ENCODE results near the gene DYNC1I1.

Gene DYNC1I1

DNA sequence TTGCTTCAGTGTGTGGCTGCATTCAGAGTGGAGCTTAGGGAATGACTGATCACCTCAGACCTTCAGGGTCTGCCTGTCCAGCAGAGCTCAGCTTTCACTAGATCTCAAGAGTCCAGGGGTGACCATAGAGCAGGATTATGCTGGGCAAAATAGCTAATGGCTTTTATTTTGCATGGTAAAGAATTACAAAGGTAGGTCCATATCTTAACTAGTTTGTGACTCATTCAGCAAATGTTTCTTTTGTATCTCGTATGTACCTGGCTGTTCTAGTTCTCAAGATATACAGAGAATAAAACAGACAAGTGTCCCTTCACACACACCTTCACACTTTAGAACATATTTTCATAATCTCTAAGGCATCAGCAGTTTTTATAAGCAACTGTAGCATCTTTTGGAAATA, 180.5 kb downstream of the DYNC1I1 start:
- in situ Hi-C loops (cut with HindIII; ENCODE audit: low pct_ligation_motif_present, low sequenced_read_pairs), result no loop called here
- no peaks in the 10 kb centered on the region for H3K36me3 ChIP-seq (replicated peaks)
- no peaks in the 10 kb centered on the region for H3K27me3 ChIP-seq (replicated peaks)
- no peak overlapping the region for H3K27ac ChIP-seq
- TF ChIP-seq, protein P1, sequence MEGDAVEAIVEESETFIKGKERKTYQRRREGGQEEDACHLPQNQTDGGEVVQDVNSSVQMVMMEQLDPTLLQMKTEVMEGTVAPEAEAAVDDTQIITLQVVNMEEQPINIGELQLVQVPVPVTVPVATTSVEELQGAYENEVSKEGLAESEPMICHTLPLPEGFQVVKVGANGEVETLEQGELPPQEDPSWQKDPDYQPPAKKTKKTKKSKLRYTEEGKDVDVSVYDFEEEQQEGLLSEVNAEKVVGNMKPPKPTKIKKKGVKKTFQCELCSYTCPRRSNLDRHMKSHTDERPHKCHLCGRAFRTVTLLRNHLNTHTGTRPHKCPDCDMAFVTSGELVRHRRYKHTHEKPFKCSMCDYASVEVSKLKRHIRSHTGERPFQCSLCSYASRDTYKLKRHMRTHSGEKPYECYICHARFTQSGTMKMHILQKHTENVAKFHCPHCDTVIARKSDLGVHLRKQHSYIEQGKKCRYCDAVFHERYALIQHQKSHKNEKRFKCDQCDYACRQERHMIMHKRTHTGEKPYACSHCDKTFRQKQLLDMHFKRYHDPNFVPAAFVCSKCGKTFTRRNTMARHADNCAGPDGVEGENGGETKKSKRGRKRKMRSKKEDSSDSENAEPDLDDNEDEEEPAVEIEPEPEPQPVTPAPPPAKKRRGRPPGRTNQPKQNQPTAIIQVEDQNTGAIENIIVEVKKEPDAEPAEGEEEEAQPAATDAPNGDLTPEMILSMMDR (IDR thresholded peaks at IDR 0.05; ENCODE audit: low read depth, low read length, missing control alignments), result no peak
- DNase-seq, result no peak
- no peak overlapping the region for H3K4me3 ChIP-seq (ENCODE audit: low read depth, low read length)

DNA sequence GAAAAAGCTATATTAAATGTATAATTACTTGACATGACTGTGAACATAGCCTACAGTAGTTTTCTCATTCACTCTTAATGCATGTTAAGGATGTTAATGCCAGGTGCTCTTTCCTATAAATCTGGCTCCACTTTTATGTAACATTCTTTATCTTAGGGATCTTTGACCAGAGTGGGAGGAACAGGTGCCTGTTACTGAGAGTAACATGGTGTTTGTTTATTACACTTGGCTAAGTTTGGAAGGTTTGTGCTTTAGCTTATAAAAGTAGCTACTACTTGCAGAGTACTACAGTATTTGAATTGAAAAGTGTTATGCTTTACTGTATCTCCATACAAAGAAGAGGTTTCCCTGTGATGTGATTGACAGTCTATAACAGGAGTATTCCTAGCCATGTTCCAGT, 183.4 kb downstream of the DYNC1I1 start:
- DNase-seq, result no peak
- no peak overlapping the region for H3K27ac ChIP-seq
- no peaks in the 10 kb centered on the region for H3K27me3 ChIP-seq (replicated peaks)

DNA sequence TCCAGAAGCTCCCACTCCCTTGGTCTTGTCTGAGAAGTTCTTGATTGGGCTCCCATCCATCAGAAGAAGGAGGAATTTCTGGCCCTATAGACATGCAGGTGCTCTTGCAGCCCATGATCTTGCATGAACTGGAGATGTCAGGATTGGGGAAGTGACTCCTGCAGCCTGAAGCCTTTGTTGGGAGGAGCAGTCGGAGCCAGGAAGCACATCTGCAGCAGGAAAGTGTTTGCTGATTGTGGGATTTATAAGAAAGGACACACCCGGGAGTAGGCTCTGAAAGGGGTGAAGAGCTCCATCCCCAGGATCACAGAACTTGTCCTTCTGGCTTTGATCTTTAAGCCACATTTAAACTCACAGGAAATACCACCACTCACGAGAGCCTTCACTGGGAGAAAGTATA, 185.2 kb downstream of the DYNC1I1 start:
- H3K36me3 ChIP-seq (replicated peaks), result no peaks in the 10 kb centered on the region

More for the DNA sequence above, 183.4 kb downstream of the DYNC1I1 start:
- Histone ChIP-seq H3K4me3 (ENCODE audit: low read depth, low read length) (no peak overlapping the region), H3K36me3 (replicated peaks) (no peaks in the 10 kb centered on the region)
- TF ChIP-seq, protein P1 (IDR thresholded peaks at IDR 0.05; ENCODE audit: low read depth, low read length, missing control alignments), result no peak
- in situ Hi-C loops (cut with HindIII; ENCODE audit: low pct_ligation_motif_present, low sequenced_read_pairs), result no loop called here

DNA sequence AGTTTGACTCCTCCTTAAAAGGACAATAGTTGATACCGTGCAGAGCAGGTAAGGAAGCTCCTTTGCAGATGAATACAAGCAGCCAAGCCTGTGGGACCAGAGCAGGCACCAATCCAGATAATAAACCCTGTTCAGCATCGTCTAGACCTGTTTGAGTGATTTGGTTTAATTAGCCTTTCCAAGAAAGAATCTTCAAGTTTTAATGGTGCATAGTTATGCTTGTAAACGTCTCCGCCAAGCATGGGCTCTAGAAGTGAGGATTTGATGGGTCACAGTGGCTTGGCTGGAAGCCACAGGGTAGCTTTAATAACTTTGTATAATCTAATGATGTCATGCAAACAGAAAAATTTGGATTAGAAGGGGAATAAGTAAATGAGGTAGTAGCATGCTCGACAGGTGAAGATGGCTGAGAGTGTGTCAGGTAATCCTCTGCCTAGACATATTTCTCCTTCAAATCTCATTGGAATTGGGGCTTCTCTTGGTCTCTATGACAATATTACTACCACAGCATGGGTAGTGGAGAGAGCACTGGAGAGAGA, 188.4 kb downstream of the DYNC1I1 start:
- in situ Hi-C loops (cut with HindIII; ENCODE audit: low pct_ligation_motif_present, low sequenced_read_pairs), result no loop called here
- no peak for DNase-seq
- TF ChIP-seq, protein P1 (IDR thresholded peaks at IDR 0.05; ENCODE audit: low read depth, low read length, missing control alignments), result no peak
- no peaks in the 10 kb centered on the region for H3K36me3 ChIP-seq (replicated peaks)
- H3K4me3 ChIP-seq (ENCODE audit: low read depth, low read length), result no peak overlapping the region
- no peaks in the 10 kb centered on the region for H3K27me3 ChIP-seq (replicated peaks)
- no peak overlapping the region for H3K27ac ChIP-seq

More for the DNA sequence above, 185.2 kb downstream of the DYNC1I1 start:
- TF ChIP-seq, protein P1 (IDR thresholded peaks at IDR 0.05; ENCODE audit: low read depth, low read length, missing control alignments), result no peak
- H3K27me3 ChIP-seq (replicated peaks), result no peaks in the 10 kb centered on the region
- in situ Hi-C loops (cut with HindIII; ENCODE audit: low pct_ligation_motif_present, low sequenced_read_pairs), result no loop called here
- H3K27ac ChIP-seq, result no peak overlapping the region
- no peak overlapping the region for H3K4me3 ChIP-seq (ENCODE audit: low read depth, low read length)
- DNase-seq, result no peak

DNA sequence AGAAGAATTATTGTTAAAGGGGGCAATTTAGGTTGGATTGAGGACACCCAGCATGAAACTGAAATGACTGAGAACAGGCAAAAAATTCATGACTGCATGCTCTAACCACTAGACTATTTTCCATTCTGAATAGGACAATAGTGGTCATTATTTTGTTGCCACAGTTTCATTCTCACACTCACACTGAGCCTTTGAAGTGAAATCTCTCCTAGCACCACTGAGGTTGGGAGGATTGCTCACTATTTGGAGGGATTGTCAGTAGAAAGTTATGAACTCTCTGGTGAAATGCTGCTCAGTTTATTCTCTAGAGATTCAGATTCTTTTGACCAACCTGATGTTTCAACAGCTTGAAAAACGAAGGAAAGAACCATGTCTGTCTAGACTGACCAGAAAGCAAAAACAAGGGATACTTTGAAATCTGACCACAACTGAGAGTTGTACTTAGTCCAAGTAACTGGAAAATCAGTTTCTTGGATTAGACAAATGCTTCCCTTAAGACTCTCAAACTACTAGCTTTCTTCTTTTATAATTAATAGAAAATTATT, 191.2 kb downstream of the DYNC1I1 start:
- H3K27me3 ChIP-seq (replicated peaks), result no peaks in the 10 kb centered on the region
- TF ChIP-seq, protein P1 (IDR thresholded peaks at IDR 0.05; ENCODE audit: low read depth, low read length, missing control alignments), result no peak
- no peak overlapping the region for H3K4me3 ChIP-seq (ENCODE audit: low read depth, low read length)
- no peaks in the 10 kb centered on the region for H3K36me3 ChIP-seq (replicated peaks)
- H3K27ac ChIP-seq, result no peak overlapping the region
- no peak for DNase-seq
- in situ Hi-C loops (cut with HindIII; ENCODE audit: low pct_ligation_motif_present, low sequenced_read_pairs), result no loop called here

DNA sequence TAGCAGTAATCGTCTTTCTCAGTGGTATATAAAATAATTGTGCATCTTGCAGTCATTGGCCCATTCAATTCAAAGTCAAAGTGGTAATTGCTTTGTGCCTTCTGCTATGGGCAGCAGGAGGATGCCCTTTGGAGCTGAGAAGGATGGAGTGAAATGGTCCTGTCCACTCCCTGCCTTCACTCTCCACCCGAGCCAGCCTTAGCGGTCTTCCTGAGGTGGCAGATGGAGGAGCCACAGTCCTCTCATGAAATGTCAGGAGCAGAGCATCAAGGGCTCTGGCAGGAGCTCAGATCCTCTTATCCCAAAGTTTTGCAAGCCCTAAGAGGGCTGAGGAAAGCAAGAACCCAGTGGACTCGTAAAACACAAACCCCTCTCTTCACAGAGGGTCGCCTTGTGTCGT, 199.4 kb downstream of the DYNC1I1 start:
- Histone ChIP-seq H3K27me3 (replicated peaks) (no peaks in the 10 kb centered on the region), H3K27ac (no peak overlapping the region), H3K36me3 (replicated peaks) (no peaks in the 10 kb centered on the region), H3K4me3 (ENCODE audit: low read depth, low read length) (no peak overlapping the region)
- TF ChIP-seq, protein P1 (IDR thresholded peaks at IDR 0.05; ENCODE audit: low read depth, low read length, missing control alignments), result no peak
- DNase-seq, result no peak
- in situ Hi-C loops (cut with HindIII; ENCODE audit: low pct_ligation_motif_present, low sequenced_read_pairs), result no loop called here
